ENCODE data around the gene FBXO7.

DNA sequence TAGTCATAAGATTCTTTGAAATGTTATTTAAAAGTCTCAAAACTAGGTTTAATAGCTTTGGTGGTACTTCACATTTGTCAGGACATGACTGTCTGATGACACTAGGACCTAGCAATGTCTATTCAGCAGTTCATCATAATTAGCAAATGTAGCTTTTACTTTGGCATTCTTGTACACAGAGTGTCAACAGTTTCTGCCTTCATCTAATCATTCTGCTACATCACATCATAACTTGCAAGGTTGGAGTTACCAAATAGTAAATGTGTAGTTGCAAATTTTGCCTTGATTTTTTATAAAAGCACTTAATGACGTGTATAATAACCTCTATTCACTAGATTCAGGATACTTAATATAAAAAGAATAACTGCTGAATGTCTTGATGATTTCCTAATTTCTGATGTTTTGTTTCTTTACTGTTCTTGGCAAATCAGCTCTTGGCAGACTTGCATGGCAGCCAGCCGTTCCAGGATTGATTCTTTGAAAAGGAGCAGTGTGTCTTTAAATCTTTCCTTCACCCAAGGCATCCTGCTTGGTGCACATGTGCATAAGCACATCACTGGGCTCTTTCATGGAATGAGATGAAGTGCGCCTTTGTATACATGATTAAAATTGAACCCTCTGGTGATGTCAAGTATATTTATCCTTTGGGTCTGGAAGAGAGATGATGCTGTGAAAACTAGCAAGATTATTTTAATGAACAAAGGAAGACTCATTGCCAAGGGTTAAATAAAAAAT lies 12.2 kb downstream of the FBXO7 start:
- TF ChIP-seq, protein P1, sequence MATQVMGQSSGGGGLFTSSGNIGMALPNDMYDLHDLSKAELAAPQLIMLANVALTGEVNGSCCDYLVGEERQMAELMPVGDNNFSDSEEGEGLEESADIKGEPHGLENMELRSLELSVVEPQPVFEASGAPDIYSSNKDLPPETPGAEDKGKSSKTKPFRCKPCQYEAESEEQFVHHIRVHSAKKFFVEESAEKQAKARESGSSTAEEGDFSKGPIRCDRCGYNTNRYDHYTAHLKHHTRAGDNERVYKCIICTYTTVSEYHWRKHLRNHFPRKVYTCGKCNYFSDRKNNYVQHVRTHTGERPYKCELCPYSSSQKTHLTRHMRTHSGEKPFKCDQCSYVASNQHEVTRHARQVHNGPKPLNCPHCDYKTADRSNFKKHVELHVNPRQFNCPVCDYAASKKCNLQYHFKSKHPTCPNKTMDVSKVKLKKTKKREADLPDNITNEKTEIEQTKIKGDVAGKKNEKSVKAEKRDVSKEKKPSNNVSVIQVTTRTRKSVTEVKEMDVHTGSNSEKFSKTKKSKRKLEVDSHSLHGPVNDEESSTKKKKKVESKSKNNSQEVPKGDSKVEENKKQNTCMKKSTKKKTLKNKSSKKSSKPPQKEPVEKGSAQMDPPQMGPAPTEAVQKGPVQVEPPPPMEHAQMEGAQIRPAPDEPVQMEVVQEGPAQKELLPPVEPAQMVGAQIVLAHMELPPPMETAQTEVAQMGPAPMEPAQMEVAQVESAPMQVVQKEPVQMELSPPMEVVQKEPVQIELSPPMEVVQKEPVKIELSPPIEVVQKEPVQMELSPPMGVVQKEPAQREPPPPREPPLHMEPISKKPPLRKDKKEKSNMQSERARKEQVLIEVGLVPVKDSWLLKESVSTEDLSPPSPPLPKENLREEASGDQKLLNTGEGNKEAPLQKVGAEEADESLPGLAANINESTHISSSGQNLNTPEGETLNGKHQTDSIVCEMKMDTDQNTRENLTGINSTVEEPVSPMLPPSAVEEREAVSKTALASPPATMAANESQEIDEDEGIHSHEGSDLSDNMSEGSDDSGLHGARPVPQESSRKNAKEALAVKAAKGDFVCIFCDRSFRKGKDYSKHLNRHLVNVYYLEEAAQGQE (IDR thresholded peaks at IDR 0.05; ENCODE audit: insufficient read depth in 1 of 2, low read depth in 2 of 2, low read length in 2 of 2), result no peak
- TF ChIP-seq POLR2AphosphoS5 (IDR thresholded peaks at IDR 0.05; ENCODE audit: low read depth, low read length) (no peak), TAF1 (IDR thresholded peaks at IDR 0.05; ENCODE audit: borderline replicate concordance, insufficient read depth, low read length) (no peak)
